ACC112 (cell line): ENCODE results near the gene TSPAN16.

ENCODE experiments used
- H2AFZ ChIP-seq: fragments of 200-600 bp; sonication (generic); one replicate; pipeline ENCODE4 v1.6.0; 2017; ENCODE audit warnings: antibody characterized with exemption, low read length; ENCODE audit not compliant: unreplicated experiment
- H3K27ac ChIP-seq: fragments of 200-600 bp; sonication (generic); 2 replicates; pipeline ENCODE4 v1.5.1; 2014; ENCODE audit warnings: low read depth, mild to moderate bottlenecking, antibody characterized with exemption, low read length, moderate library complexity
- H3K27me3 ChIP-seq: fragments of 200-600 bp; sonication (generic); 2 replicates; pipeline ENCODE4 v1.6.1; 2014; ENCODE audit warnings: mild to moderate bottlenecking, antibody characterized with exemption, low read length, moderate library complexity, mixed read lengths; ENCODE audit not compliant: insufficient read depth
- H3K36me3 ChIP-seq: fragments of 200-600 bp; sonication (generic); 2 replicates; pipeline ENCODE4 v1.6.1; 2016; ENCODE audit warnings: mild to moderate bottlenecking, antibody characterized with exemption, low read length, moderate library complexity, mixed read lengths; ENCODE audit not compliant: insufficient read depth
- H3K4me1 ChIP-seq: fragments of 200-600 bp; sonication (generic); one replicate; pipeline ENCODE4 v1.6.1; 2016; ENCODE audit warnings: low read length, mixed read lengths; ENCODE audit not compliant: insufficient read depth, unreplicated experiment, control insufficient read depth
- H3K4me3 ChIP-seq: fragments of 200-600 bp; sonication (generic); 2 replicates; pipeline ENCODE4 v1.5.1; 2014; ENCODE audit warnings: mild to moderate bottlenecking, low read depth, low read length
- H3K79me2 ChIP-seq: fragments of 200-600 bp; sonication (generic); one replicate; pipeline ENCODE4 v1.6.0; 2016; ENCODE audit warnings: low read length; ENCODE audit not compliant: control insufficient read depth, unreplicated experiment, insufficient read depth

Gene TSPAN16

DNA sequence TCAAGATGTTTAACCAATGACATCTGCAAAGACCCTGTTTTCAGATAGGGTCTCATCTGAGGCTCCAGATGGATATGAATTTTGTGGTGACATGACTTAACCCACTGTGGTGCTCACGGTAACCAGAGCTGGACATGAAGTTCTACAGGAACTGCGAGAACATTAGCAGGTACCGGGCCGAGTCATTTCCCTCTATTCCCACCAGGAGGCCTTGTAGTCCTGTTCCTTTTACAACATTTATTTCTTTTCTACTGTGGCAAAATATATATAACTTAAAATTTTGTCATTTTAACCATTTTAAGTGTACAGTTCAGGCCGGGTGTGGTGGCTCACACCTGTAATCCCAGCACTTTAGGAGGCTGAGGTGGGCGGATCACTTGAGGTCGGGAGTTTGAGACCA is 7.6 kb upstream of the TSPAN16 start:
- Histone ChIP-seq H3K4me3 (no peak overlapping the region), H3K36me3 (no peaks in the 10 kb centered on the region), H3K27ac (no peak overlapping the region), H2AFZ (no peak overlapping the region), H3K79me2 (no peaks in the 10 kb centered on the region), H3K27me3 (no peaks in the 10 kb centered on the region), H3K4me1 (peaks cover 3% of the 10 kb centered on the region)

DNA sequence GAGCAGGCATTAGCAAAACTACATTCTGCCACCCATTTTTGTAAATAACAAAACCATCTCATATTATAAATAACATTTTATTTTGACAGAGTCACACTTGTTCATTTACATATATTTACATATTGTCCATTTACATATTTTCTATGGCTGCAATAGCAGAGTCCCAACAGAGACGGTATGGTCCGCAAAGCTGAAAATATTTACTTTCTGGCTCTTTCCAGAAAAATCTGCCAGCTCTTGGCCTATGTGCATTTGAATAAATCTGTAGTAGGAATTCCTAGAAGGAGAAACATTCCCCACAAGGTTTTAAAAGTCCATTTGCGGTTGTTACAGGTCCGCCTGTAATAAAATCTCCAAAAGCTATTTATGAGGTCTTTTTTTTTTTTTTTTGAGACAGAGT is 5.7 kb upstream of the TSPAN16 start:
- Histone ChIP-seq H3K4me1 (peaks cover 6% of the 10 kb centered on the region), H3K36me3 (no peaks in the 10 kb centered on the region), H3K4me3 (no peak overlapping the region), H2AFZ (no peak overlapping the region), H3K27ac (no peak overlapping the region), H3K27me3 (no peaks in the 10 kb centered on the region), H3K79me2 (no peaks in the 10 kb centered on the region)

DNA sequence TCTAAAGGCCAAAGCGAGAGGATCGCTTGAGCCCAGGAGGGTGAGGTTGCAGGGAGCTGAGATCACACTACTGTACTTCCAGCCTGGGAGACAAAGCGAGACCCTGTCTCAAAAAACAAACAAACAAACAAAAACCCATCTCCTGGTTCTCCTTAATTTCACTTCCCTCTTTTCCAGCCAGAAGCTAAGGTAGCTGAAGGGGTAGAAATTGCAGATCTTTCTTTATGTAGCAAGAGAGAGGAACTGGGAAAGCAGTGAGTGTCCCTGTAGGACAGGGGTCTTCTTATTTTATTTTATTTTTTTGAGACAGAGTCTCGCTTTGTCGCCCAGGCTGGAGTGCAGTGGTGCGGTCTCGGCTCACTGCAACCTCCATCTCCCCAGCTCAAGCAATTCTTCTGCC is 4.5 kb upstream of the TSPAN16 start:
- H3K36me3 ChIP-seq = no peaks in the 10 kb centered on the region
- H3K79me2 ChIP-seq = no peaks in the 10 kb centered on the region
- H3K4me3 ChIP-seq = no peak overlapping the region
- H3K27ac ChIP-seq = no peak overlapping the region
- no peak overlapping the region for H2AFZ ChIP-seq
- peaks cover 10% of the 10 kb centered on the region for H3K4me1 ChIP-seq
- H3K27me3 ChIP-seq = no peaks in the 10 kb centered on the region

DNA sequence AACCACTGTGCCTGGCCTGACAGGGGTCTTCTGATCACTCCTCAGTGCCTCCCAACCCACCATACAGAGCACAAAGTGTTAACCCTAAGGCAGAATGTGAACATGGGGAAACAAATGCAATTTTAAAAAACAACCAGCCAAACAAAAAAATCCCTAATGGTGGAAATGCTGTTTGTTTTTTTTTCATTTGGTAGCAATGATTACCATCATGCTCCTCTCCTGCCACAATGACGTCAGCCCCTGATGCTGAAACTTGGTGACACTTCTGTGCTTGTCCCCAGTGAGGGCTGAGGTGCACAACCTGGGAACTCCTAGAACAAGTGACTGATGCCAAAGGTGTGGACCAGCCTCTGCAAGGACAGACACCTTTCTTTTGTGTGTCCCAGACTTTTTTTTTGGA is 4.0 kb upstream of the TSPAN16 start:
- Histone ChIP-seq H3K79me2 (no peaks in the 10 kb centered on the region), H3K4me3 (no peak overlapping the region), H2AFZ (no peak overlapping the region), H3K27ac (no peak overlapping the region), H3K4me1 (peaks cover 8% of the 10 kb centered on the region), H3K27me3 (no peaks in the 10 kb centered on the region), H3K36me3 (no peaks in the 10 kb centered on the region)

DNA sequence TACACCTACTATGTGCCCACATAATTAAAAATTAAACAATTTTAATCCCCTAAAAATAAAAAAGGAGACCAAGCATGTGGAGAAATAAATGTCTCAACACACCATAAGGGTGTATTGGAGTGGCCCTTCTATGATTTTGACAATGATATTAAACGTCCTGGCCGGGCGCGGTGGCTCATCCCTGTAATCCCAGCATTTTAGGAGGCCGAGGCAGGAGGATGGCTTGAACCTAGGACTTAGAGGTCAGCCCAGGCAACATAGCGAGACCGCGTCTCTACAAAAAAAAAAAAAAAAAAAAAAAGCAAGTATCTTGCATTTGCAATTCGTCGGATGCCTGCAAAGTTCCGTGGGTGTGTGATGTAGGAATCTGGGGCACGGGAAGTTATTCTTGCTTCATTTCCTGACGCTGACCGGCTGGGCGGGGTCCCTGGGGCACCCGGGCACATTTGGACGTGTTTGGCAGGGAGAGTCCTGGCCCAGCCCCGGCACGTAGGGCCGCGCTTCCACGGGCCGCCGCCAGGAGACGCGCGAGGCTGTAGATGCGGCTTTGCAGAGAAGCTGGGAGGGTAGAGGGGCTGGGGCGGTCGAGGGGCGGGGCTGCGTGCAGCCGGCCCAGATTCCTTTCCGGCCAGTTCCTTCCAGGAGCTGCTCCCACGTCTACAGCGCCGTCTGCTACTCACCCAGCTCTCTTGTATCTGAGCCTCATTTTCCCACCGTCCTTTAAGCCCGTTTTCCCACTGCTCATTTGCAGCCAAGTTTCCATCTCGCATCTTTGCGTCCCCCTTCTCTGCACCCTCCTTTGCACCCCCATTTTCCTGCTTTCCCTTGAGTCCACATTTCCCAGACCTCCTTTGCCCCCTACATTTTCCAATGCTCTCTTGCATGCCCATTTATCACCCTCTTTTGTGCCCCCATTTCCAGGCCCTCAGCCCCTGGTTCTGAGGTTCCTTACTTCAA is 2.2 kb upstream of the TSPAN16 start:
- Histone ChIP-seq H3K79me2 (no peaks in the 10 kb centered on the region), H3K4me1 (peaks cover 8% of the 10 kb centered on the region), H3K4me3 (peak overlapping the region; percentile 37; the same call in 1 of the 2 replicates), H2AFZ (peak overlapping the region; percentile 78), H3K36me3 (no peaks in the 10 kb centered on the region), H3K27me3 (no peaks in the 10 kb centered on the region), H3K27ac (peak overlapping the region; percentile 55)

DNA sequence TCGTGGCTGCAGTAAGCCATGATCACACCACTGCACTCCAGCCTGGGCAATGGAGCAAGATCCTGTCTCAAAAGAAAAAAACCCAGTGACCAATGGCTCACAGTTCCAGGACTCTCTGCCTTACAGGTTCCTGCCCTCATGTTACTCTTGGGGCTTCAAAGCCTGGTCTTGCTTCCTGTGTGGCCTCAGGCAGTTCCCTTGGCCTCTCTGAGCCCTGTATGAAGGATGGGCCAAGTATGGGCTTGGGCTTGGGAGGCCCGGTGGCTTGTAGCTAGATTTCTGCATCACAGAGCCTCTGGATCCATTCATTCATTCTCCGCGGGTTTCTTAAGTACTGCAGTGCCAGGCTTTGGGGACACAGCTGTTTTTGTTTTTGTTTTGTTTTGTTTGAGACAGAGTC is 780 bp upstream of the TSPAN16 start:
- Histone ChIP-seq H2AFZ (no peak overlapping the region), H3K36me3 (no peaks in the 10 kb centered on the region), H3K4me1 (peaks cover 8% of the 10 kb centered on the region), H3K27ac (no peak overlapping the region), H3K27me3 (no peaks in the 10 kb centered on the region), H3K4me3 (no peak overlapping the region), H3K79me2 (no peaks in the 10 kb centered on the region)

DNA sequence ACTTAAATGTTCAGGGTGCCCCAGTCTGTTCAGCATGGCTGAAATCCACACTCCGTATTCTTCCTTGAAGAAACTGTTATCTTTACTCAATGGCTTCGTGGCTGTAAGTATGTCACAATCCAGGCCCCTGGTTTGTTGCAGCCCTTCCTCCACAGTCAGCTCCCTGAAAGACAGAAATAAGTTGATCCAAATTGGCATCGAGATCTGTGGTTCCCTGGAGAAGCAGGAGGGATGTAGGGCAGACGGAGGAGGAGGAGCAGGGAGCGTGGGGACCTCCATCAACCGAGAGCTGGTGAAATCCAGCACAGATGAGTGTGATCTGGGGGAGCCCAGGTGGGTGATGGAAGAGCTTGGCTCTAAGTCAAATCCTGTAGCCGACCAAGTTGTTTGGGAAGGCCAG is 304 bp downstream of the TSPAN16 start:
- peak overlapping the region; percentile 47; the same call in 1 of the 2 replicates for H3K27ac ChIP-seq

DNA sequence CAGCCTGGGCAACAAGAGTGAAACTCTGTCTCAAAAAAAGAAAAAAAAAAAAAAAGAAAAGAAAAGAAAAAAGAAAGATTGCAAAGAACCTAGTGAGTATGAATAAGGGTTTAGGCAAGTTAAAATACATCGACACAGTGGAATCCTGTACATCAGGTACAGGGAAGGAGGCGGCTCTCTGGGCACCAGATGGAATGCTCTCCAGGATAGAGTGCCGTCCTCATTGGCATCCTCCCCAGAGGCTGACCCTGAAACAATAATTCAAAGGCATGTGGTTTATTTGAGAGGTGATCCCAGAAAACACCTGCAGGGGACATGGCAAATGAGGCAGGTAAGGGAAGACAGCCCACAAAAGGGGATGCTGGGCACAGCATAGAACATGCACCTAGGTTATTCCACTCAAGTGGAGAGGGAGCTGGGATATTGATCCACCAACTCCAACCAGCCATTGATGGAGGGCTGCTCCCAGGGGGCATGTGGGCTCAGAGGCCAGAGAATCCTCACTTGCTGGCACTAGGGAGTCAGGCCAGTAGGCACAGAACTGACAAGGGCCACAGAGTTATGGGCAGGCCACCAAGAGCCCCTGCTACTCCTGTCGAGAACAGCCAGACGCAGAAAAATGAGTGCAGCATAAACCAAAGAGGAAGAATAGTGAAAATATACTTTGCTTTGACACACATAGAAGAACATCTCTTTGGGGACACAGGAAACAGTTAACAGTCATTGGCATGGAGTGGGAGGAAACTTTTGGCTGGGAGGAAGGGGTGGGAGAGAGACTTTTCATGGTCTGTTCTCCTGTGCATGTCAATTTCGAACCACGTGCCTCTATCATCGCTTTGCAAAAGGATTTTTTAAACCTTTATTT is 4.2 kb downstream of the TSPAN16 start:
- Histone ChIP-seq H3K4me3 (no peak overlapping the region), H3K36me3 (no peaks in the 10 kb centered on the region), H3K79me2 (no peaks in the 10 kb centered on the region), H3K27me3 (no peaks in the 10 kb centered on the region), H3K4me1 (peaks cover 5% of the 10 kb centered on the region), H2AFZ (no peak overlapping the region), H3K27ac (no peak overlapping the region)

More for the DNA sequence above, 304 bp downstream of the TSPAN16 start:
- no peaks in the 10 kb centered on the region for H3K79me2 ChIP-seq
- no peaks in the 10 kb centered on the region for H3K27me3 ChIP-seq
- H3K4me3 ChIP-seq = no peak overlapping the region
- H2AFZ ChIP-seq = no peak overlapping the region
- no peaks in the 10 kb centered on the region for H3K36me3 ChIP-seq
- H3K4me1 ChIP-seq = peaks cover 8% of the 10 kb centered on the region

DNA sequence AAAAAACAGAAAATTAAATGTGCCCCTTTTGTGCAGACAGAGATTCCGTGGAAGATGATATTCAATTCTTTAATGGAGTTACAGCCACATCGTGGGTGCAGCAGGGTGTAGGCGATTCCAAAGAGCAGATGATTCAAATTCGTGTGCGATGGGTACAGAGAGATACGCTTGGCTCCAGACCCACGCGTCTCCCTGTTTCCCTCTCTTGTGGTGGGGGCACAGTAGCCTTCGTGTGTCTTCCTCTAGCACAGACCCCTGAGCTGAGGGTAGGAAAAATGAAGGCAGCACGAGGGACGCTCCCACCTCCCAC is 4.8 kb downstream of the TSPAN16 start:
- no peak overlapping the region for H3K27ac ChIP-seq
- H3K27me3 ChIP-seq = no peaks in the 10 kb centered on the region
- H2AFZ ChIP-seq = no peak overlapping the region
- H3K36me3 ChIP-seq = no peaks in the 10 kb centered on the region
- H3K4me3 ChIP-seq = no peak overlapping the region
- H3K79me2 ChIP-seq = no peaks in the 10 kb centered on the region
- peaks cover 5% of the 10 kb centered on the region for H3K4me1 ChIP-seq

DNA sequence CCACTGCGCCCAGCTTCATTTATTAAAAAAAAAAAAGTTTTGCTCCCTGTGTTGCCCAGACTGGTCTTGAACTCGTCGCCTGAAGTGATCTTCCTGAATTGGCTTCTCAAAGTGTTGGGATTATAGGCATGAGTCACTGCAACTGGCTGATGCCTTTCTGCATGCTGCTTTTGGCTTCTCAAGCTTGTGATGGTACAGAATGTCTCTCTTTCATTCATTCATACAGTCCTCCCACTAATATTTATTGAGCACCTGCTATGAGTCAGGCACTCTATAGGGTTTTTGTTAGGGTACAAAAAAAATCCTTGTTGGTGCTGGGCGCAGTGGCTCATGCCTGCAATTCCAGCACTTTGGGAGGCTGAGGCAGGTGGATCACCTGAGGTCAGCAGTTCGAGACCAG is 9.0 kb downstream of the TSPAN16 start:
- Histone ChIP-seq H3K36me3 (no peaks in the 10 kb centered on the region), H3K27me3 (no peaks in the 10 kb centered on the region), H3K27ac (no peak overlapping the region)

More for the DNA sequence above, 9.0 kb downstream of the TSPAN16 start:
- Histone ChIP-seq H3K4me3 (no peak overlapping the region), H3K79me2 (no peaks in the 10 kb centered on the region), H3K4me1 (no peaks in the 10 kb centered on the region), H2AFZ (no peak overlapping the region)
